ENCODE results near the gene PACRG.

- no peak for TF ChIP-seq POLR2A (IDR thresholded peaks at IDR 0.05; ENCODE audit: low read length)
- TF ChIP-seq GATA1 (IDR thresholded peaks at IDR 0.05; ENCODE audit: low read depth, low read length) = no peak
These were observed 391.2 kb downstream of the PACRG start for GRCh38 chr6:163118941-163119340.
